A673 (cell line): ENCODE results near the gene SLFN14. TPM values are rescaled to one million over a fixed set of nuclear protein-coding genes. Genes with fewer than 3 reads are reported as not detected.
"Not testable (repeated sequence)": the region's sequence is repeated elsewhere in the genome, so short reads cannot be mapped to it uniquely, and the experiment has no call there.

Experiments used
- BruUV-seq: library from RNA; stranded (reverse); fragments of 400-500 nt; replicated peaks from 2 replicates; lab custom pipeline; 2021; lab: Mats Ljungman, UMichigan
- CTCF ChIA-PET: fragments of 300-600 bp; sonication (Branson Sonifier 250); formaldehyde crosslinking; loops from one replicate; lab custom pipeline; 2022; ENCODE audit warnings: antibody characterized with exemption; lab: Charles Lee
- POLR2A ChIA-PET: fragments of 300-600 bp; sonication (Branson Sonifier 250); formaldehyde crosslinking; loops from one replicate; lab custom pipeline; 2022; ENCODE audit warnings: antibody characterized with exemption; ENCODE audit not compliant: low non-redundant PET; lab: Charles Lee
- DNase-seq: peaks from one replicate; pipeline ENCODE4 v3.0.0-alpha.2; 2015; ENCODE audit warnings: low spot score
- H3K27ac ChIP-seq: fragments of 200-600 bp; sonication (generic); 2 replicates; pipeline ENCODE4 v1.5.1; 2016; ENCODE audit warnings: mixed run types, low read depth, mild to moderate bottlenecking, mixed read lengths, antibody characterized with exemption, low read length; ENCODE audit not compliant: poor library complexity, severe bottlenecking
- H3K27me3 ChIP-seq: fragments of 200-600 bp; sonication (generic); replicated peaks from 2 replicates; pipeline ENCODE4 v1.6.1; 2017; ENCODE audit warnings: mixed run types, low read depth, mild to moderate bottlenecking, mixed read lengths, antibody characterized with exemption, low read length; ENCODE audit not compliant: insufficient read depth, poor library complexity
- H3K36me3 ChIP-seq: fragments of 200-600 bp; sonication (generic); 2 replicates; pipeline ENCODE4 v1.6.1; 2016; ENCODE audit warnings: mixed run types, mild to moderate bottlenecking, mixed read lengths, antibody characterized with exemption, low read length; ENCODE audit not compliant: insufficient read depth, poor library complexity, severe bottlenecking
- H3K4me1 ChIP-seq: fragments of 200-600 bp; sonication (generic); 2 replicates; pipeline ENCODE4 v1.6.1; 2017; ENCODE audit warnings: mixed run types, mild to moderate bottlenecking, mixed read lengths, antibody characterized with exemption, low read length; ENCODE audit not compliant: insufficient read depth, poor library complexity, severe bottlenecking
- H3K4me3 ChIP-seq: fragments of 200-600 bp; sonication (generic); 2 replicates; pipeline ENCODE4 v1.5.1; 2016; ENCODE audit warnings: low read depth, mixed run types, mild to moderate bottlenecking, mixed read lengths, low read length; ENCODE audit not compliant: poor library complexity, severe bottlenecking
- H3K9me3 ChIP-seq: fragments of 200-600 bp; sonication (generic); 2 replicates; pipeline ENCODE4 v1.6.1; 2016; ENCODE audit warnings: mixed run types, low read depth, mild to moderate bottlenecking, mixed read lengths, antibody characterized with exemption, low read length; ENCODE audit not compliant: poor library complexity, severe bottlenecking
- CTCF ChIP-seq: fragments of 300-800, 200-600 bp; sonication (generic); conservative IDR thresholded peaks from 2 replicates; pipeline ENCODE4 v1.5.1; 2017; ENCODE audit warnings: low read depth, mild to moderate bottlenecking, antibody characterized with exemption, low read length, moderate library complexity, mixed read lengths
- EZH2 ChIP-seq: fragments of 200-600 bp; sonication (generic); IDR thresholded peaks from 2 replicates; pipeline ENCODE4 v1.6.1; 2017; ENCODE audit warnings: borderline replicate concordance, low read depth, mild to moderate bottlenecking, mixed read lengths, antibody characterized with exemption, low read length; ENCODE audit not compliant: poor library complexity, severe bottlenecking
- intact Hi-C: fragments of 100-400 bp; cut with micrococcal nuclease; formaldehyde crosslinking; loops from one replicate; pipeline ENCODE4 v1.10.0; 2022; ENCODE audit not compliant: unreplicated experiment
- total RNA-seq: library from RNA; stranded (reverse); gene quantifications from 2 replicates; pipeline ENCODE4 v1.2.3, GENCODE V29; 2021

Gene SLFN14
- total RNA-seq, 1 experiment from 2014 or later: not detected

- ChIA-PET POLR2A (no interaction called here), CTCF (no interaction called here)
- TF ChIP-seq CTCF (no peak), EZH2 (no peak)
- Histone ChIP-seq H3K36me3 (no peaks in the 10 kb centered on the region), H3K4me3 (no peak overlapping the region), H3K4me1 (no peaks in the 10 kb centered on the region), H3K9me3 (no peaks in the 10 kb centered on the region), H3K27me3 (no peaks in the 10 kb centered on the region), H3K27ac (no peak overlapping the region)
- intact Hi-C loops: no loop called here
- no TSS peak for BruUV-seq
- DNase-seq: no peak
Observed at GRCh38 chr17:35521150-35521549, 39.5 kb downstream of the SLFN14 start.

DNA sequence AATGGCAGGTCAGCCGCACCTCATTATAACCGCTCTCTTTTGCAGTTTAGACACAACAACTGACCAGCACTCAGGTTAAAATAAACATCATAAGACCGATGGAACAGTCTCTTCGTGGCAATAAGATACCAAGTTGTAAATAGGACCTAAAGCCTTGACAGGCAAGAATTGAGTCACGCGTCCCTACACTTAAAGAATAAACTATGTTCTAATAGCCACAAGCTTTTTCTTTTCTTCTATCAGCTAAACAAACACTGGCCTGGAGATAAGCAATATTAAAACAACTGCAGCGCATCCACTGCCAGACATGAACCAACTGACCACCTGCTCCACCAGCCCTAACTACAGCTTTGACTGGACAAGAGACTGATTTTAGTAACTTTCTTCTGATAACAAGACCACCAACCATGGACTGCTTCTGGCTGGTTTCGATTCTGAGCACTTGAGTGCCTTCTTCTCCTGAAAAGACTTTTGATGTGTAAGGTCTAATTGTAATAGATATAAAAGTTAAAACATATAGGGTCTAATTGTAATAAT lies 40.6 kb downstream of the SLFN14 start:
- CTCF ChIA-PET: no interaction called here
- DNase-seq: no peak
- Histone ChIP-seq H3K9me3 (no peaks in the 10 kb centered on the region), H3K27me3 (no peaks in the 10 kb centered on the region), H3K27ac (no peak overlapping the region), H3K36me3 (no peaks in the 10 kb centered on the region), H3K4me1 (no peaks in the 10 kb centered on the region), H3K4me3 (no peak overlapping the region)
- intact Hi-C loops: no loop called here
- TF ChIP-seq EZH2: no peak
- no peak for TF ChIP-seq CTCF
- POLR2A ChIA-PET: no interaction called here
- BruUV-seq: no TSS peak

- Histone ChIP-seq H3K27ac (no peak overlapping the region), H3K36me3 (no peaks in the 10 kb centered on the region), H3K4me3 (no peak overlapping the region), H3K4me1 (peaks cover 4% of the 10 kb centered on the region), H3K9me3 (no peaks in the 10 kb centered on the region), H3K27me3 (no peaks in the 10 kb centered on the region)
- intact Hi-C loops: no loop called here
- CTCF ChIA-PET: no interaction called here
- no peak for TF ChIP-seq CTCF
- TF ChIP-seq EZH2: no peak
- BruUV-seq: no TSS peak
- DNase-seq: no peak
- POLR2A ChIA-PET: no interaction called here
Observed at GRCh38 chr17:35519439-35519838, 41.2 kb downstream of the SLFN14 start.

GRCh38 chr17:35518431-35518830 lies 42.2 kb downstream of the SLFN14 start:
- H3K27me3 ChIP-seq, POLR2A ChIA-PET, intact Hi-C loops, DNase-seq, H3K27ac ChIP-seq, BruUV-seq, H3K36me3 ChIP-seq, H3K4me1 ChIP-seq, H3K9me3 ChIP-seq, H3K4me3 ChIP-seq, CTCF ChIA-PET: not testable (repeated sequence)
